ENCODE results near the gene PHF3.
"Not testable (repeated sequence)": the region's sequence is repeated elsewhere in the genome, so short reads cannot be mapped to it uniquely, and the experiment has no call there.

Gene PHF3

DNA sequence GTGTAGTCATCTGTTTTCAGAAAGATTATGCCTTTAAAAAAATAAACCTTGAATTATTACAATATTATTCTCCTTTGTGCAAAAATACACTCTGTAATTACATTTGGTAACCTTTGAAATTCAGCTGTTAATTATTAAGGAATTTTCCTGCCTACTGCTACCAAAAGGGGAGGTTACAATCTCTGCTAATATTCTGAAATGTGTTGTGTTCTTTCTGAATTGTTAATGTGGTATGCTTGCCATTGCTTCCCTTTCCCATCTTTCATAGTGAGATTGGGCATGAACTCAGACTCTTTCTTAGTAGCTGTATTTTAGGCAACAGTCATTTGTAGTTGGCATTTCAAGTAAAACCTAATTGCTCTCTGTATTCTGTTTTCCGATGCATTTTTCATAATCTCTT, 73.0 kb downstream of the PHF3 start:
- no peak for DNase-seq (ENCODE audit: low read depth)

- DNase-seq (ENCODE audit: low read depth) = no peak
Measured at GRCh38 chr6:63709148-63709547, 73.5 kb downstream of the PHF3 start.

GRCh38 chr6:63713332-63713731, 77.7 kb downstream of the PHF3 start:
- DNase-seq (ENCODE audit: low read depth) = no peak

DNA sequence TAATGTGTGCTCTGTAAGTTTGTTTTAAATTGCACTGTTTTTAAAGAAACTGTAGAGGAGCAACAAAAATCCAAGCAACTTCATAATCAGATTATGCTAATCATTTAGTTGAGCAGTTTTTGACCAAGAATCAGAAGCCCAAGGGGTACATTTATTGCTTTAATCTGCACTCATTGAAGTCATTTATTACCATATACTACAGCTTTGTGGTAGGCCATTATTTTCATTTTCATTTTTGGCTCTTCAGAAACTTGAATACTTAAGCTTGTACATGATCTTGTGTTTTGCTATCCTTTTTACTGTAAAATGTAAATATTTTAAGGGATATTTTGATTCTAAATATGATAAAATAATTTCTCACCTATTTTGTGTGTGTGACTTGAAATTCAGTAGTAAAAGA, 78.5 kb downstream of the PHF3 start:
- DNase-seq (ENCODE audit: low read depth) = no peak

DNA sequence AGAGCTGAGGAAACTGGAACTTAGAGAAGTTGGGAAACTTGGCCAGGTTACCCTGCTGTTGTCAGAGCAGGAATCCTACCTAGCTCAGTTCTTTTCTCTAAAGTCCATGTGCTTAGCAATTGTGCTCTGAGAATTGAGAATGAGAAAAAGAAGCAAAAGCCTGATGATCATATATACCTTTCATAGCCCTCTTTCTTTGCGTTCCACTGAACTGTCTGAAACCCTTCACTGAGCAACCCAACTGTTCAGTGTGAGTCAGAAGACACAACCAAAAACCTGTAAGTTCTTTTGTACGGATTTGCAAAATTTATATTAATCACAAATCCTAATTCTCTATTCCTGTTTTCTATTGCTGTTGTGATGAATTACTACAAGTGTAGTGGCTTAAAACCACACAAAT, 80.6 kb downstream of the PHF3 start:
- no peak for DNase-seq (ENCODE audit: low read depth)

DNA sequence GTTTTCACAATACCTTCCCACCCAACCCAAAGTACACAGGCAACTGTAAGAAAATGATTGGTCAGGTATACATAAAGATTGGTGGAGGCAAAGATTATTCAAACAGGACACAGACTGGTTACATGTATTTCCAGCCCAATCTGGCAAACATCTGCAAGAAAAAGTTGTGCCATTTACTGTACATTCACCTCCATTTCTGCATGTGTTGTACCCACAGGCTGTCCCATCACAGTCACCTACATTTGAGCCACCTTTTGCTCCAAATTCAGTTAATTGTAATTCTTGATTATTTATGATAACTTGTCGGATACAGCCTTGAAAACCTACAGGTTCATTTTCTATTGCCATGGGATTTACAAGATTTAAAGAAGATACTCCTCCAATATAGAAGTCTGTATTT, 85.6 kb downstream of the PHF3 start:
- DNase-seq (ENCODE audit: low read depth) = no peak

GRCh38 chr6:63724721-63725120, 89.1 kb downstream of the PHF3 start:
- DNase-seq (ENCODE audit: low read depth) = no peak

DNA sequence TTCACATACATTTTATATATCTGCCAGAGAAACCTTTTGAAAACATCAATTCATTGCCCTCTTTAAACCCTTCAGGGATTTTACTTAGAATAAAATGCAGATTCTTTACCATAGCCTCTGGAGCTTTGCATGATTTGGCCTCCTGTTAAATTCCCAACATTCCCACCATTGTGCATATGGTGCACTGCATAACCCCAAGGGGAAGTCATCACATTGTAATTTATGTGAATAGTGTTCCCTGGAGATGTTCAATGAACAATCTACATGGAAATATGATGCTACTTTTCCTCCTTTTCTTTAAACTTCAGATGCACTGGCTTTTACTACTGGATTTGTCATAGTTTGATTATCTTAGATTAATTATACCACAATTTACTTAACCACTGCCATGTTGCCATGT, 94.7 kb downstream of the PHF3 start:
- no peak for DNase-seq (ENCODE audit: low read depth)

DNA sequence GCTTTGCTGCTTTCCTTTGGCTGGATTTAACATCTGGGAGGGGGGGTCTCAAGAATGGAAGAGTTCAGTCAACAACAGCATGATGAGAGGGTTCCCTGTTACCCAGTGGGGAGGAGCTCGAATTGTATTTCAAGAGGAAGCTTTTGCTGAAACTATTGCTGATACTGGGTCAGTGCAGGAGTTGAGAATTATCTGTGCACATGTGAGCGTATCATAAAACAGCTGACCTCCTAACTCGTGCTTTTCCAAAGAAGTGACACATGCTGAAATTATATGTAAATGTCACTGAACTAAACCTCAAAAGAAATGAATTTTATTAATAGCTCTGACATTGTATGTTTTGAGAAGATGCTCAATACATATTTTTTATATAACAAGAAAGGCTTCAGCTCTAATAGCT, 96.3 kb downstream of the PHF3 start:
- no peak for DNase-seq (ENCODE audit: low read depth)

DNA sequence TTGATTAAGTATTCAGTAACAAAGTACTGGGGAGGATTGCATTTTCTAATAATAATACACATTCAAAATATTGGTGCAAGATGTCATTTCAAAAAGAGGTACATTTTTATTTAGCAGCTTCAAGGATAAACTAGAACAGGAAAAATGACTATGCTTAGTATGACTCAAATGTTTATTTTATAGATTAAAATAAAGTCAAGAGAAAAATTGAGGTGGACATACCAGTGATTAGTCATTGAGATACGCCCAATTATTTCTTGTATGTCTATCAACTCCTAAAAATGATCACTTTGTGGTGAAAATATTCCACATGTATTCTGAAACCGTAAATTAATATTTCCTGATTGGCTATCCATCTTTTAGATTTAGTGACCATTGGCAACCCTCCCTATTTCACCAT, 96.7 kb downstream of the PHF3 start:
- DNase-seq (ENCODE audit: low read depth) = peak; percentile 15

GRCh38 chr6:63734923-63735322, 99.3 kb downstream of the PHF3 start:
- DNase-seq (ENCODE audit: low read depth) = no peak

DNA sequence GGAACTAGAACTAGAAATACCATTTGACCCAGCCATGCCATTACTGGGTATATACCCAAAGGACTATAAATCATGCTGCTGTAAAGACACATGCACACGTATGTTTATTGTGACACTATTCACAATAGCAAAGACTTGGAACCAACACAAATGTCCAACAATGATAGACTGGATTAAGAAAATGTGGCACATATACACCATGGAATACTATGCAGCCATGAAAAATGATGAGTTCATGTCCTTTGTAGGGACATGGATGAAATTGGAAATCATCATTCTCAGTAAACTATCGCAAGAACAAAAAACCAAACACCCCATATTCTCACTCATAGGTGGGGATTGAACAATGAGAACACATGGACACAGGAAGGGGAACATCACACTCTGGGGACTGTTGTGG, 102.6 kb downstream of the PHF3 start:
- DNase-seq (ENCODE audit: low read depth) = not testable (repeated sequence)

GRCh38 chr6:63739094-63739687, 103.6 kb downstream of the PHF3 start:
- no peak for DNase-seq (ENCODE audit: low read depth)

DNA sequence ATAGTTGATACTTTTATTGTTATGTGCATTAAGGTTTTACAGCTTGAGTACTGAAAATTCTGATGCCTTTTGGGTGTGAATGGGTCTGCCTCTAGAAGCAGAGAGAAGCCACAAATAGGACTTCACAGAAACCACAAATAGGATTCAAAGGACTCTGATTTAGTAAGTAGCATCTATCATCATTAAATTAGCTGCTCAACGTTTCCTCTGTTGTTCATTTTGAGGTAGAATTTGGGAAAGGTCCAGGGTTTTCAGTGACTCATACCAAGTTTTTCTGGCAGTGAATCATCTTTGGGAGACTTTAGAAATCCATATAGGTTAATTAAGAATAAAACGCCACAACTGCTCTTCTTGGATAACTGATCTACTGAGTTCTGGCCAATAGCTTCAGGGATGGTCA, 105.1 kb downstream of the PHF3 start:
- DNase-seq (ENCODE audit: low read depth) = peak; percentile 74

GRCh38 chr6:63742060-63742459, 106.5 kb downstream of the PHF3 start:
- DNase-seq (ENCODE audit: low read depth) = no peak

DNA sequence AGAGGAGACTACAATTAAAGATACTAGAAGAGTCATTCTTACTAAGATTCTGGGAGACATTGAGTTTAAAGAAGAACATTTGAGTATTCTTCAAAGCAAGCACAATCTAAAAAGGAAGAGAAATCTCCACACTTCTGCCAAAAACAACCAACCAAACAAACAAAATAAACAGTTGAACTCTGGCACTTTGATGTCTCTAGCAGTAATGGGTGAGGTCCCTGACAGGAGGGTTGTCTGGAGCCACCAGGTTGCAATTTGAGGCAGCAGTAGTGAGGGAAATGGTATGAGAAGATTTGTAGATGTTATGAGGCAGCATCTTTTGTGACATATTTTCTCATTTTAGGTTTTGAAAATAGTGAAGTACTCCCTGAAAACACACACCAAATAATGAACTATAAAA, 108.1 kb downstream of the PHF3 start:
- no peak for DNase-seq (ENCODE audit: low read depth)

DNA sequence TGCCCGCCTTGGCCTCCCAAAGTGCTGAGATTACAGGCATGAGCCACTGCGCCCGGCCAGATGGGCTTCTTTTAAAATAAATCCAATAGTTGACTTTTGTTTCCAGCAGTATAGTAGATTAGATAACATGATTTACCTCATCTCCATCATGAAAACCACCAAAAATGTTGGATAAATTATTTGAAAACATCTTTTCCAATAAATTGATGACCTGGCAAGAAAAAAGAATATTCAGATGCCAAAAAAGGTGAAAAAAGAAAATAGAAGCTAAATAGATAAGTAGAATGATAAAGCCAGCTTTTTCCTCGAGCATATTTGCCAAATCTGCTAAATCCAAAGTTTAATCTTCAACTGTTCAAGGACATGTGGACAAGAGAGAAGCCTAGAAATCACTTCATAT, 109.2 kb downstream of the PHF3 start:
- DNase-seq (ENCODE audit: low read depth) = no peak

DNA sequence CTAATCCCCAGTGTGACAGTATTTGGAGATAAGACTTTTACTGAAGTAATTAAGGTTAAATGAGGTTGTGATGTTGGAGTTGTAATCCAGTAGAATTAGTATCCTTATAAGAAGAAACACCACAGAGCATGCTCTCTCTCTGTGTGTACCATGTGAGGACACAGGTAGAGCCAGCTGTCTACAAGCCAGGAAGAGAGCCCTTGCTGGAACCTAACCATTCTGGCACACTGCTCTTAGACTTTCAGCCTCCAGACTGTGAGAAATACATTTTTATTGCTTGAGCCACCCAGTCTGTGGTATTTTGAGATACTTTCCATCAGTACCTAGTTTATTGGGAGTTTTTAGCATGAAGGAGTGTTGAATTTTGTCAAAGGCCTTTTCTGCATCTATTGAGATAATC, 110.2 kb downstream of the PHF3 start:
- DNase-seq (ENCODE audit: low read depth) = no peak

DNA sequence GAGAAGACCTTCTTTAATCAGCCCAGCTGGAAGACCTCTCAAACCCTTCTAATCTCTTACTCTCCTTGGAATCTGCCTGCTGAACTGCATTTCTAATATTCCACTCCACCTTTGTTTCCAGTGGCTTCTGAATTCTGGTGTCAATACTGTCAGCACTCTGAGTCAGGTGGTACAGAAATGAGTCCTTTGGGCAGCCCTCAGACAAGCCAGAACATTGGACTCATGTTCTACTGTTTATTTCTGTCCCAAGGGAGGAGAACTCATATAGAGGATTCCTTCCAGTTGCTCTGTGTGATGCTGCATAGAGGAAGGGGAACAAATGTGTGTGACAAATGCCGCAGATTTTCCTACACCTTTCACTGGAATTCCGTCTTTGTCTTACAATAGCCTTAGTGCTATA, 114.8 kb downstream of the PHF3 start:
- DNase-seq (ENCODE audit: low read depth) = no peak

DNA sequence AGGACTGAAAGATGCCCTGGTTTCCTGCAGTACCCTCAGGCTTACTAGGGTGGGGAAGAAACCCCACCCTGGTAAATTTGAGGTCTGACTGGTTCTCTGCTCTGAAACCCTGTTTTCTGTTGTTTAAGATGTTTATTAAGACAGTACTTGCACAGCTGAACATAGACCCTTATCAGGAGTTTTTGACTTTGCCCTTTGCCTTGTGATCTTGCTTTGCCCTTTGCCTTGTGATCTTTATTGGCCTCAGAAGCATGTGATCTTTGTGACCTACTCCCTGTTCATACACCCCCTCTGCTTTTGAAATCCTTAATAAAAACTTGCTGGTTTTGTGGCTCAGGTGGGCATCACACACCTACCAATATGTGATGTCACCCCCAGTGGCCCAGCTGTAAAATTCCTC, 121.7 kb downstream of the PHF3 start:
- DNase-seq (ENCODE audit: low read depth) = not testable (repeated sequence)

- no peak for DNase-seq (ENCODE audit: low read depth)
Measured at GRCh38 chr6:63757826-63758225, 122.2 kb downstream of the PHF3 start.

GRCh38 chr6:63759605-63760105, 124.1 kb downstream of the PHF3 start:
- no peak for DNase-seq (ENCODE audit: low read depth)

- DNase-seq (ENCODE audit: low read depth) = no peak
Measured at GRCh38 chr6:63760199-63760598, 124.6 kb downstream of the PHF3 start.

DNA sequence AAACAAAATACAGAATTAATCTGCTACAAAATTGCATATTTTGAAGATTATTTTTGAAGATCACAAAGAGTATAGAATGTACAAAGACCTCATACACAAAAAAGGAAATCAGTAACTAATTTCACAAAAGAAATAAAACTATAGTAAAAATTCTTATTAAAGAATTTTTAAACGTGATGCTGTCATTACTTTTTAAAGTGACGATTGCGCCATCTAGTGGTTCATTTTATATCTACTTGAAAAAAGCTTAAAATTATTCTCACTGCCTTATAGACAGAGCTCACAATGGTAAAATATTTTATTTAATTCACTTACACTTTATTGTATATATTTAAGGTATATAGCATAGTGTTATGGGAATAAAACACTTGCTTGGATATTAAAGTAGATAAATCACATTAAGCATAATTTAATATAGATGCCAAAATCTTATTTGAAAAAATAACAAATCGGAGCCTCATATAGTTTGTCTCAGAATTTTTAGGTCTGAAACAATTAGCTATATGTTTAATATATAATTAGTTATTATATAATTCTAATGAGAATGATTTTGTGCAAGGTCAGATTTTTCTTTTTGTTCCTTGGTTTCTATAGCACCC, 128.8 kb downstream of the PHF3 start:
- DNase-seq (ENCODE audit: low read depth) = no peak
